Kidney (tissue), 14 donors: ENCODE data around the gene C1orf210. TPM values are rescaled to one million over a fixed set of nuclear protein-coding genes. Genes with fewer than 3 reads are reported as not detected.

ENCODE experiments used
- DNase-seq, 5 donors: peaks; one replicate each; pipeline ENCODE4 v3.0.0-alpha.2; 2013 to 2020
- FAIRE-seq: peaks from 2 replicates; lab custom pipeline; 2012; peaks lifted over from hg19 to GRCh38; lab: Jason Lieb, UNC
- H3K27ac ChIP-seq, 2 donors: one replicate each; pipeline ENCODE4 v1.7.0; 2013; ENCODE audit warnings: low read depth in 2 of 2, low read length in 2 of 2, inconsistent platforms in 1 of 2
- H3K27me3 ChIP-seq: one replicate; pipeline ENCODE4 v1.7.1; 2013; ENCODE audit warnings: low read length, inconsistent platforms; ENCODE audit not compliant: control insufficient read depth, insufficient read depth
- H3K36me3 ChIP-seq, 3 donors: one replicate each; pipeline versions ENCODE4 v1.7.0 to v1.7.1; 2013; ENCODE audit warnings: low read length in 3 of 3, control low read depth in 1 of 3, inconsistent platforms in 1 of 3; ENCODE audit not compliant: insufficient read depth in 3 of 3, control insufficient read depth in 2 of 3
- H3K4me1 ChIP-seq, 3 donors: one replicate each; pipeline versions ENCODE4 v1.7.0 to v1.7.1; 2013; ENCODE audit warnings: low read length in 3 of 3, inconsistent platforms in 1 of 3, low read depth in 1 of 3; ENCODE audit not compliant: control insufficient read depth in 2 of 3, insufficient read depth in 2 of 3
- H3K4me3 ChIP-seq, 3 donors: one replicate each; pipeline versions ENCODE4 v1.7.0 to v1.8.1; 2013; ENCODE audit warnings: low read length in 3 of 3, control low read depth in 1 of 3, inconsistent platforms in 1 of 3
- H3K9ac ChIP-seq, 3 donors: one replicate each; pipeline versions ENCODE4 v1.7.0 to v1.7.1; 2013; ENCODE audit warnings: low read length in 3 of 3, control low read depth in 1 of 3, inconsistent platforms in 1 of 3
- H3K9me3 ChIP-seq, 3 donors: one replicate each; pipeline versions ENCODE4 v1.7.0 to v1.7.1; 2013; ENCODE audit warnings: low read length in 3 of 3, control low read depth in 1 of 3, inconsistent platforms in 1 of 3; ENCODE audit not compliant: control insufficient read depth in 2 of 3, insufficient read depth in 1 of 3
- intact Hi-C: fragments of 100-400 bp; cut with DNase I; formaldehyde crosslinking; loops from one replicate; pipeline ENCODE4 v1.11.1; 2022
- polyA plus RNA-seq: library from polyadenylated mRNA; stranded (reverse); fragments of 350-450 nt; fragmentation: Illumina TruSeq; extraction: RNeasy Lipid Tissue Mini Kit (QIAGEN cat#74804); gene quantifications from one replicate; pipeline ENCODE4 v1.2.3, GENCODE V29; 2014; ENCODE audit warnings: low read depth, low replicate concordance; ENCODE audit not compliant: insufficient read depth
- total RNA-seq: library from RNA; stranded (reverse); fragmentation: NEBNext Ultra II Directional; extraction: Animal tissue kit (Norgen Biotek cat#: 25700); gene quantifications from one replicate; pipeline ENCODE4 v1.2.1, GENCODE V29; 2021
- TF ChIP-seq, protein P1 (sequence below): IDR thresholded peaks from 3 replicates; pipeline ENCODE4 v1.5.1; 2012; ENCODE audit warnings: mild to moderate bottlenecking, moderate library complexity, borderline replicate concordance; ENCODE audit not compliant: insufficient read depth; ENCODE audit errors: extremely low read depth
- donor health status: control.
- donor health status: control.
- donor health status: control.
- donor health status: control.
- donor health status: control.
- donor health status: DM: yes; HTN: yes; CAD: no.
- donor health status: Normal renal cell carcinoma (clear cell type).

C1orf210 gene
- total and polyA plus RNA-seq, 2 donors from 2014 or later: 21.1 to 33.3 TPM

- Histone ChIP-seq H3K9me3 (no peaks in the 10 kb centered on the region), H3K9ac (peak overlapping the region in 1 of 3 donors; percentile 82), H3K36me3 (no peaks in the 10 kb centered on the region), H3K4me1 (peaks cover 0 to 12% (median 9%) of the 10 kb centered on the region in 3 donors), H3K27me3 (no peaks in the 10 kb centered on the region), H3K27ac (no peak overlapping the region), H3K4me3 (peak overlapping the region in 1 of 3 donors; percentile 94)
- FAIRE-seq: no peak
- TF ChIP-seq, protein P1, sequence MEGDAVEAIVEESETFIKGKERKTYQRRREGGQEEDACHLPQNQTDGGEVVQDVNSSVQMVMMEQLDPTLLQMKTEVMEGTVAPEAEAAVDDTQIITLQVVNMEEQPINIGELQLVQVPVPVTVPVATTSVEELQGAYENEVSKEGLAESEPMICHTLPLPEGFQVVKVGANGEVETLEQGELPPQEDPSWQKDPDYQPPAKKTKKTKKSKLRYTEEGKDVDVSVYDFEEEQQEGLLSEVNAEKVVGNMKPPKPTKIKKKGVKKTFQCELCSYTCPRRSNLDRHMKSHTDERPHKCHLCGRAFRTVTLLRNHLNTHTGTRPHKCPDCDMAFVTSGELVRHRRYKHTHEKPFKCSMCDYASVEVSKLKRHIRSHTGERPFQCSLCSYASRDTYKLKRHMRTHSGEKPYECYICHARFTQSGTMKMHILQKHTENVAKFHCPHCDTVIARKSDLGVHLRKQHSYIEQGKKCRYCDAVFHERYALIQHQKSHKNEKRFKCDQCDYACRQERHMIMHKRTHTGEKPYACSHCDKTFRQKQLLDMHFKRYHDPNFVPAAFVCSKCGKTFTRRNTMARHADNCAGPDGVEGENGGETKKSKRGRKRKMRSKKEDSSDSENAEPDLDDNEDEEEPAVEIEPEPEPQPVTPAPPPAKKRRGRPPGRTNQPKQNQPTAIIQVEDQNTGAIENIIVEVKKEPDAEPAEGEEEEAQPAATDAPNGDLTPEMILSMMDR: no peak
- peak in 1 of 5 donors; percentile 17 for DNase-seq
- intact Hi-C loops: no loop called here
Measured at GRCh38 chr1:43286533-43286932, 1.2 kb upstream of the C1orf210 start.

DNA sequence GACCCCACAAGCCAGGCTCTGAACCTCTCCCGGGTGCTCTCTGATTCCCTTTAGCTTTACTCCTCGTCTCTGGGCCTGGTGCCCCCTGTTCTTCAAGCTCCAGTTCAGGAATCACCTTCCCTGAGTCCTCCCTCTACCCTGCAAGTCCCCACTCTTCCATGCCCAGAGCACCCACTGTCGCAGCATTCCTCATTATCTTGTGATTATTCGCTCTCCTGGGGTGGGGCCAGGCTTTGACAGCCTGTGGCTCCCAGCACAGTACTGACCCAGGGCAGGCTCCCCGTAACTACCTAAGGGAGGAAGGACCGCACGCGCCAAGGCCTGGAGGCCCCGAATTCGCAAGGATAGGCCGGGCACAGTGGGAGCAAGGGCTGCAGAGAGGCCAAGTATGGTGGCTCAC lies 734 bp upstream of the C1orf210 start:
- Histone ChIP-seq H3K4me1 (peaks cover 0 to 12% (median 9%) of the 10 kb centered on the region in 3 donors), H3K9me3 (no peaks in the 10 kb centered on the region), H3K9ac (peak overlapping the region in 1 of 3 donors; percentile 82), H3K36me3 (no peaks in the 10 kb centered on the region), H3K27ac (peak overlapping the region; percentile 68 to 71), H3K27me3 (no peaks in the 10 kb centered on the region), H3K4me3 (peak overlapping the region in 1 of 3 donors; percentile 94)
- FAIRE-seq: no peak
- TF ChIP-seq, protein P1: no peak
- intact Hi-C loops: no loop called here
- peak in 2 of 5 donors; percentile 52 to 58 for DNase-seq

DNA sequence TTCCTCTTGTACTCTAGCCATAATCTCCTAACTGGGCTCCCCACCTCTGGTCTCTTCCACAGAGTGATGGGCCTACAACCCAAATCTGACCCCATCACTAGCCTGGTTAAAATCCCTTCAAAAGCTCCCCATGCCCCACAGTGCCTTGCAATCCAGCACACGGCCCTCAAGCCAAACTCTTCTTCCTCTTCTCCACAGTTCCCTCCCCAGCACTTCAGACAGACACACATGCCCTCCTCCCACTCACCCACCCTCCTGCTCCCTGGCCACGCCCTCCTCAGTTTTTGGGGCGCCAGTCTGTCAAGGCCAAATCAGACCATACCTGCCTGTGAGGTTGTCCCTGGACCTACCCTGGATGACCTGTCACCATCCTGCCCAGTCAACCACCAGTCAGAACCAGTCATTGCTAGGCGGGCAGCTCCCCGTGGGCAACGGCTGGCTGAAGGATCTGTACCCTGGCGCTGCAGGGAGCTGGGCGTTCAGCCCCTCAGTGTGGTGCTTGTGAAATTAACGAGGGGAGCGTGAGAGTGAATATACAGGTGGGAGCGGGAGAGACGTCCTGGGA lies 753 bp downstream of the C1orf210 start:
- H3K9me3 ChIP-seq: no peaks in the 10 kb centered on the region
- intact Hi-C loops: no loop called here
- H3K4me3 ChIP-seq: peak overlapping the region; percentile 63 to 94 (median 86)
- peak overlapping the region; percentile 45 to 82 (median 51) for H3K9ac ChIP-seq
- DNase-seq (peak in 2 of 5 donors; percentile 45 to 66), FAIRE-seq (no peak)
- no peaks in the 10 kb centered on the region for H3K36me3 ChIP-seq
- TF ChIP-seq, protein P1: no peak
- peaks cover 0 to 14% (median 13%) of the 10 kb centered on the region in 3 donors for H3K4me1 ChIP-seq
- no peaks in the 10 kb centered on the region for H3K27me3 ChIP-seq
- peak overlapping the region; percentile 68 to 71 for H3K27ac ChIP-seq

GRCh38 chr1:43284065-43284464 lies 1.3 kb downstream of the C1orf210 start:
- intact Hi-C loops: no loop called here
- Histone ChIP-seq H3K9me3 (no peaks in the 10 kb centered on the region), H3K4me3 (peak overlapping the region in 2 of 3 donors; percentile 86 to 94), H3K27ac (peak overlapping the region in 1 of 2 donors; percentile 68), H3K36me3 (no peaks in the 10 kb centered on the region), H3K9ac (peak overlapping the region in 1 of 3 donors; percentile 82), H3K27me3 (no peaks in the 10 kb centered on the region), H3K4me1 (peaks cover 0 to 17% (median 16%) of the 10 kb centered on the region in 3 donors)
- TF ChIP-seq, protein P1: no peak
- FAIRE-seq (no peak), DNase-seq (peak in 2 of 5 donors; percentile 22 to 29)
